GM12873 (cell line): ENCODE measurements around the gene EPN1.

Experiments used
- CTCF ChIP-seq: IDR thresholded peaks from 2 replicates; pipeline ENCODE4 v1.5.1; 2012; ENCODE audit warnings: low read depth, mild to moderate bottlenecking, moderate library complexity, low read length, control low read depth; ENCODE audit not compliant: insufficient read depth; ENCODE audit errors: missing control alignments

Gene EPN1

GRCh38 chr19:55674841-55675660 lies at the start of gene EPN1:
Gene EPN1 (plus strand): TSS chr19:55675226. CDS start chr19:55678628, 3,402 bp downstream.
- no peak for TF ChIP-seq CTCF

- TF ChIP-seq CTCF, result no peak
Measured at GRCh38 chr19:55626350-55626749, 48.7 kb upstream of the EPN1 start.

- peak; percentile 78 for TF ChIP-seq CTCF
Measured at GRCh38 chr19:55632463-55632834, 42.6 kb upstream of the EPN1 start.

GRCh38 chr19:55633861-55634260 lies 41.2 kb upstream of the EPN1 start:
- TF ChIP-seq CTCF, result no peak

- no peak for TF ChIP-seq CTCF
Measured at GRCh38 chr19:55635334-55635717, 39.7 kb upstream of the EPN1 start.

- no peak for TF ChIP-seq CTCF
Measured at GRCh38 chr19:55635856-55636440, 39.1 kb upstream of the EPN1 start.

GRCh38 chr19:55636723-55637122 lies 38.3 kb upstream of the EPN1 start:
- TF ChIP-seq CTCF, result no peak
